Activated naive CD4-positive, alpha-beta T cell treated with anti-CD3 and anti-CD28 coated beads, Interleukin-2, amount 10 ng/mL, durations not matched to agents 7 days and 5 days (primary cell): ENCODE measurements around the gene TBC1D22A.

Source experiments
- CTCF ChIA-PET: fragments of 350-600 bp; sonication (Branson Sonifier 250); formaldehyde crosslinking; loops from one replicate; lab custom pipeline; 2021; ENCODE audit warnings: antibody characterized with exemption; lab: Charles Lee
- DNase-seq: peaks from one replicate; pipeline ENCODE4 v3.0.0-alpha.2; 2020
- H3K27ac Mint-ChIP-seq: one replicate; pipeline ENCODE4 v1.8.0; 2021; ENCODE audit warnings: mild to moderate bottlenecking, moderate library complexity, mixed read lengths
- H3K27me3 Mint-ChIP-seq: one replicate; pipeline ENCODE4 v1.8.0; 2021; ENCODE audit warnings: mild to moderate bottlenecking, mixed read lengths
- H3K36me3 Mint-ChIP-seq: one replicate; pipeline ENCODE4 v1.8.0; 2021; ENCODE audit warnings: mixed read lengths
- H3K4me1 Mint-ChIP-seq: one replicate; pipeline ENCODE4 v1.8.0; 2021; ENCODE audit warnings: mixed read lengths
- H3K4me3 Mint-ChIP-seq: one replicate; pipeline ENCODE4 v1.8.0; 2021; ENCODE audit warnings: mild to moderate bottlenecking, moderate library complexity, mixed read lengths
- H3K9me3 Mint-ChIP-seq: one replicate; pipeline ENCODE4 v1.8.0; 2021; ENCODE audit warnings: mixed read lengths

The TBC1D22A gene

DNA sequence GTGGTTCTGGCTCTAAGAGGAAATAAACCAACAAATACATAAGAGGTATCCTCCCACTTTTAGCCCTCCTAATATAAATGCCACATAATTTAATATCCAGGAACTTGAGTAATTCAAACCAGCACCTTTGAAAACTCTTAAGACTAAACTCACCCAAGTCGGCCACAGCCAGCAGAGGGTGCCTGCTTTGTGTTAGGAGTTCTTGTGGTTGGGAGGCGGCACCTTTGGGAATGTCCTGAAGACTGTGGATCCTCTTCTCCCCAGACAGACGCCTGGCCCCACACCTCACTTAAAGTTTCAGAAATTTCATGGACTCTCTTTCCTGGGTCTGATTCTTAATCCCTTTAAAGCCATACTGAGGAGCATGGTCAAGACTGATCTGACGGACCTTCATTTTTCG is 169.0 kb downstream of the TBC1D22A start:
- no peak overlapping the region for H3K4me3 Mint-ChIP-seq
- H3K27me3 Mint-ChIP-seq, result no peaks in the 10 kb centered on the region
- H3K36me3 Mint-ChIP-seq, result peaks cover 2% of the 10 kb centered on the region
- H3K4me1 Mint-ChIP-seq, result peaks cover 5% of the 10 kb centered on the region
- CTCF ChIA-PET, result no interaction called here
- H3K27ac Mint-ChIP-seq, result no peak overlapping the region
- no peak for DNase-seq
- H3K9me3 Mint-ChIP-seq, result no peaks in the 10 kb centered on the region

GRCh38 chr22:46931881-46932280 is 169.4 kb downstream of the TBC1D22A start:
- Mint-ChIP-seq H3K4me3 (no peak overlapping the region), H3K27me3 (no peaks in the 10 kb centered on the region), H3K4me1 (peaks cover 5% of the 10 kb centered on the region), H3K27ac (no peak overlapping the region), H3K36me3 (peaks cover 2% of the 10 kb centered on the region), H3K9me3 (no peaks in the 10 kb centered on the region)
- CTCF ChIA-PET, result no interaction called here
- DNase-seq, result no peak

- no peak overlapping the region for H3K4me3 Mint-ChIP-seq
- H3K36me3 Mint-ChIP-seq, result peaks cover 4% of the 10 kb centered on the region
- H3K27ac Mint-ChIP-seq, result peak overlapping the region; percentile 42
- no peaks in the 10 kb centered on the region for H3K27me3 Mint-ChIP-seq
- DNase-seq, result no peak
- CTCF ChIA-PET, result no interaction called here
- H3K9me3 Mint-ChIP-seq, result no peaks in the 10 kb centered on the region
- H3K4me1 Mint-ChIP-seq, result peaks cover 5% of the 10 kb centered on the region
Observed at GRCh38 chr22:46933040-46933930, 170.8 kb downstream of the TBC1D22A start.

GRCh38 chr22:46934172-46934745 is 171.8 kb downstream of the TBC1D22A start:
- H3K27me3 Mint-ChIP-seq, result no peaks in the 10 kb centered on the region
- H3K4me3 Mint-ChIP-seq, result no peak overlapping the region
- no peaks in the 10 kb centered on the region for H3K9me3 Mint-ChIP-seq
- CTCF ChIA-PET, result no interaction called here
- H3K4me1 Mint-ChIP-seq, result peaks cover 5% of the 10 kb centered on the region
- H3K36me3 Mint-ChIP-seq, result peaks cover 4% of the 10 kb centered on the region
- H3K27ac Mint-ChIP-seq, result no peak overlapping the region
- DNase-seq, result no peak

DNA sequence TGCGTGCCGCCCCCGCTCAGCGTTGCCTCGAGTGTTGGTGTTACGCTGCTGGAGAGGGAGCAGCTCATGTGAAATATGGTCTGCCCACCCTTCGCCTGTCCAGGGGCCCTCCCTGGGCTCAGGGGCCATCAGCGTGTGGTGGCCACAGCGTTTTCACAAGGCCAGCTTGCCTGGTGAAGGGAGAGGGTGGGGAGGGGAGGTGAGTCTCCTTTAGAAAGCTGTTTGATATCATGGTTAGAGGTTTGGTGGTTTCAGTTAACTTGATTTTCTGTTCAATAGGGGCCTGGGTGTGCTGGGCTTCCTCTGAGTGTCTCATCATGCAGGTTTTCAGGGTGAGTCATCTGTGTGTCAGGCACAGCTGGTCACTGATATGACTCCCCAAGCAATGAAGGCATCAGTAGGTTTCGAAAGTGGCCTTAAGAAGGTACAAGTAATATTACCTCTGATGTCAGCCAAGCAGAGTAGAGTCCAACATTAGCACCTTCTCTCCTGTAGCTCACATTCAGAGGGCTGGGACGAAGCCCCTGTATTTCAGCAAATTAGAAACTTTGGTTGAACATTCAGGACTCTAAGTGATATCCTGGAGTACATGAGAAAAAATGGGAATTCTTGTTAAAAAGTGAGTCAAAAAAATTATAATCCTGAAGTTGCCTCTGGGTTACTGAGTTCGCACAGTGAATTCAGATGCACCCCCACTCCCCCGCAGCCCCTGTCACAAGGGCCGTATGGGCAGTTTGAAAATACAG is 172.5 kb downstream of the TBC1D22A start:
- DNase-seq, result no peak
- Mint-ChIP-seq H3K27me3 (no peaks in the 10 kb centered on the region), H3K4me1 (peaks cover 5% of the 10 kb centered on the region), H3K9me3 (no peaks in the 10 kb centered on the region), H3K36me3 (peaks cover 4% of the 10 kb centered on the region), H3K4me3 (no peak overlapping the region), H3K27ac (no peak overlapping the region)
- CTCF ChIA-PET, result no interaction called here

GRCh38 chr22:46935506-46936377 is 173.3 kb downstream of the TBC1D22A start:
- Mint-ChIP-seq H3K4me1 (peaks cover 5% of the 10 kb centered on the region), H3K27me3 (no peaks in the 10 kb centered on the region), H3K36me3 (peaks cover 4% of the 10 kb centered on the region), H3K27ac (no peak overlapping the region), H3K9me3 (no peaks in the 10 kb centered on the region), H3K4me3 (no peak overlapping the region)
- DNase-seq, result no peak
- CTCF ChIA-PET, result no interaction called here

GRCh38 chr22:46936378-46936903 is 174.0 kb downstream of the TBC1D22A start:
- Mint-ChIP-seq H3K4me3 (no peak overlapping the region), H3K9me3 (no peaks in the 10 kb centered on the region), H3K4me1 (peaks cover 5% of the 10 kb centered on the region), H3K27me3 (no peaks in the 10 kb centered on the region), H3K36me3 (peaks cover 4% of the 10 kb centered on the region), H3K27ac (no peak overlapping the region)
- CTCF ChIA-PET, result no interaction called here
- no peak for DNase-seq

DNA sequence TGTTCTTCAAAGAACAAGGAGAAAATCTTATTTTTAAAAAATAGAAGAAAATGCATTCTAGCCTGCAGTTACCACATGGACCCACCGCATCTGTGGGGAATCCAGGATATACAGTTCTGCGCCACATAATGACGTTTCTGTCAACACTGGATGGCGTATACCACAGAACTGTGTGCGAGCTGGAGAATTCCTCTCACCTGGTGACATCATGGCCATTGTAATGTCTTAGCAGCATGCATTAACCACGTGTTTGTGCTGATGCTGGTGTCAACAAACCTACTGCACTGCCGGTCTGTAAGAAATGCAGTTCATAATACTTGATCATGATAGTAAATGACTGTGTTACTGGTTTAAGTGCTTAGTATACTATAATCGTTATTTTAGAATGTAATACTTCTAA is 174.7 kb downstream of the TBC1D22A start:
- no peak for DNase-seq
- H3K27ac Mint-ChIP-seq, result no peak overlapping the region
- H3K27me3 Mint-ChIP-seq, result no peaks in the 10 kb centered on the region
- no peak overlapping the region for H3K4me3 Mint-ChIP-seq
- H3K9me3 Mint-ChIP-seq, result no peaks in the 10 kb centered on the region
- H3K36me3 Mint-ChIP-seq, result peaks cover 4% of the 10 kb centered on the region
- H3K4me1 Mint-ChIP-seq, result peaks cover 5% of the 10 kb centered on the region
- CTCF ChIA-PET, result no interaction called here

DNA sequence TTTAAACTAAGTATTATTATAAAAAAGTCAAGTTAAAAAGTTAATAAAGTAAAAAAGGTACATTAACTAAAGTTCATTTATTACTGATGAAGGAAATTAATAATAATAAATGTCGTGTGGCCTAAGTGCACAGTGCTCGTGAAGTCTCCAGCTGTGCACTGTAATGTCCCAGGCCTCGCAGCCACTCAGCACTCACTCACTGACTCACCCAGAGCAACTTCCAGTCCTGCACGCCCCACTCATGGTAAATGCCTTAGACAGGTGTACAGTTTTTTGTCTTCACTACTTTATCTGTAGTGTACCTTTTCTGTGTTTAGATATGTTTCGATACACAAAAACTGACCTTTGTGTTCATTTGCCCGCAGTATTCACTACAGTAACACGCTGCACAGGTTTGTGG is 175.5 kb downstream of the TBC1D22A start:
- Mint-ChIP-seq H3K36me3 (peaks cover 4% of the 10 kb centered on the region), H3K27ac (no peak overlapping the region), H3K4me1 (peaks cover 8% of the 10 kb centered on the region), H3K9me3 (no peaks in the 10 kb centered on the region), H3K4me3 (no peak overlapping the region), H3K27me3 (no peaks in the 10 kb centered on the region)
- no peak for DNase-seq
- CTCF ChIA-PET, result no interaction called here

GRCh38 chr22:46941968-46942798 is 179.7 kb downstream of the TBC1D22A start:
- no peak for DNase-seq

GRCh38 chr22:46942799-46943785 is 180.6 kb downstream of the TBC1D22A start:
- Mint-ChIP-seq H3K27ac (peak overlapping the region; percentile 77), H3K4me3 (no peak overlapping the region), H3K9me3 (no peaks in the 10 kb centered on the region), H3K36me3 (peaks cover under 1% of the 10 kb centered on the region), H3K27me3 (no peaks in the 10 kb centered on the region), H3K4me1 (peaks cover 13% of the 10 kb centered on the region)
- CTCF ChIA-PET, result no interaction called here
- DNase-seq, result no peak

More at GRCh38 chr22:46941968-46942798, 179.7 kb downstream of the TBC1D22A start:
- peaks cover 2% of the 10 kb centered on the region for H3K36me3 Mint-ChIP-seq
- H3K27ac Mint-ChIP-seq, result no peak overlapping the region
- no peaks in the 10 kb centered on the region for H3K9me3 Mint-ChIP-seq
- no peaks in the 10 kb centered on the region for H3K27me3 Mint-ChIP-seq
- no peak overlapping the region for H3K4me3 Mint-ChIP-seq
- peaks cover 6% of the 10 kb centered on the region for H3K4me1 Mint-ChIP-seq
- CTCF ChIA-PET, result no interaction called here

DNA sequence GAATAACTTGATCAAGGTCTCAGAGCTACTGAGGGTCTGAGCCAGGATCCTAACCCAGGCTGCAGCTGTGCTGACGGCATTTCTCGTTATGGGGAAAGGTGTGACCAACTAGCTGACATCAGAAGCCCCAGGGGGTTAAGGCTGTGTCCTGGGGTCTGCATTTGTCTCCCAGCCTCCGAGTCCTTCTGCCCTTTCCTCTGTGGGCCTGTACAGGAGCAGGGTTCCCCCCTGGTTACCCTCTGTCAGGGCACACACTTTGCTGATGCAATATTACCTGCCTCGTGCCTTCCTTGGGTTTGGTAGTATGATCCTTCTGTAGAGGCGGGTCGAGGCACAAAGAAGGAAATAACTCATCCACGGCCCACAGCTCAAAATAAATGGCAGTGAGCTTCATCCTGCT is 183.0 kb downstream of the TBC1D22A start:
- CTCF ChIA-PET, result no interaction called here
- Mint-ChIP-seq H3K36me3 (peaks cover 8% of the 10 kb centered on the region), H3K9me3 (no peaks in the 10 kb centered on the region), H3K27me3 (no peaks in the 10 kb centered on the region), H3K4me3 (no peak overlapping the region), H3K4me1 (peaks cover 14% of the 10 kb centered on the region), H3K27ac (no peak overlapping the region)
- no peak for DNase-seq
